H1 (cell line): Measurements from ENCODE around the gene OR2H2. TPM values are rescaled to one million over a fixed set of nuclear protein-coding genes. Genes with fewer than 3 reads are reported as not detected.

Experiments
- CTCF ChIA-PET: fragments of 300-600 bp; sonication (Branson Sonifier 250); formaldehyde crosslinking; loops from one replicate; lab custom pipeline; 2021; ENCODE audit not compliant: partially characterized antibody; lab: Charles Lee
- POLR2A ChIA-PET: fragments of 300-600 bp; sonication (Branson Sonifier 250); formaldehyde crosslinking; loops from one replicate; lab custom pipeline; 2021; ENCODE audit warnings: inconsistent platforms; ENCODE audit not compliant: partially characterized antibody; lab: Charles Lee
- DNase-seq, 2 experiments: peaks; one replicate each; pipeline versions ENCODE4 v3.0.0 to v3.0.0-alpha.2; 2010 to 2022; ENCODE audit warnings: low spot score in 2 of 2, low read depth in 1 of 2, mixed read lengths in 1 of 2
- FAIRE-seq: peaks from 2 replicates; lab custom pipeline; 2011; peaks lifted over from hg19 to GRCh38; lab: Jason Lieb, UNC
- H2AFZ ChIP-seq: 2 replicates; pipeline ENCODE4 v1.8.1; 2012; ENCODE audit warnings: low read length, inconsistent platforms
- H2AK5ac ChIP-seq: 2 replicates; pipeline ENCODE4 v1.6.1; 2013; ENCODE audit warnings: low read depth, low read length
- H2BK120ac ChIP-seq: replicated peaks from 2 replicates; pipeline ENCODE3; 2013; ENCODE audit warnings: low read depth, low read length, inconsistent platforms
- H2BK12ac ChIP-seq: 2 replicates; pipeline ENCODE4 v1.6.1; 2013; ENCODE audit warnings: low read depth, low read length
- H2BK15ac ChIP-seq: 2 replicates; pipeline ENCODE4 v1.6.1; 2013; ENCODE audit warnings: low read length
- H2BK20ac ChIP-seq: 2 replicates; pipeline ENCODE4 v1.6.1; 2013; ENCODE audit warnings: low read length
- H2BK5ac ChIP-seq: 2 replicates; pipeline ENCODE4 v1.6.1; 2013; ENCODE audit warnings: low read depth, low read length
- H3K14ac ChIP-seq: 2 replicates; pipeline ENCODE4 v1.6.1; 2013; ENCODE audit warnings: inconsistent platforms; ENCODE audit not compliant: insufficient read length
- H3K18ac ChIP-seq: 2 replicates; pipeline ENCODE4 v1.6.1; 2013; ENCODE audit warnings: low read length; ENCODE audit errors: extremely low read depth
- H3K23ac ChIP-seq: 2 replicates; pipeline ENCODE4 v1.6.1; 2013; ENCODE audit warnings: inconsistent platforms; ENCODE audit not compliant: insufficient read length
- H3K23me2 ChIP-seq: 2 replicates; pipeline ENCODE4 v1.6.1; 2013; ENCODE audit warnings: low read depth, low read length
- H3K27ac ChIP-seq: 2 replicates; pipeline ENCODE4 v1.6.1; 2011; ENCODE audit warnings: low read depth, low read length, inconsistent platforms
- H3K27me3 ChIP-seq, 4 experiments: replicated peaks in 1 of 4; 1 replicate in 1 of 4; 2 replicates in 3 of 4; pipeline versions ENCODE4 v1.6.1 to v1.8.1; 2011 to 2013; ENCODE audit warnings: low read length in 3 of 4, mild to moderate bottlenecking in 3 of 4, inconsistent platforms in 2 of 4, mixed read lengths in 2 of 4, moderate library complexity in 1 of 4; ENCODE audit not compliant: control insufficient read depth in 3 of 4, insufficient read depth in 3 of 4; ENCODE audit errors: extremely low read depth in 1 of 4
- H3K36me3 ChIP-seq, 4 experiments: 2 replicates each; pipeline versions ENCODE4 v1.6.1 to v1.8.1; 2011 to 2013; ENCODE audit warnings: mild to moderate bottlenecking in 4 of 4, low read length in 3 of 4, moderate library complexity in 2 of 4, control low read depth in 1 of 4, inconsistent platforms in 1 of 4; ENCODE audit not compliant: insufficient read depth in 4 of 4, control insufficient read depth in 2 of 4
- H3K4ac ChIP-seq: replicated peaks from 2 replicates; pipeline ENCODE3; 2013; ENCODE audit warnings: low read length, low read depth, mixed read lengths, inconsistent platforms; ENCODE audit not compliant: insufficient read length
- H3K4me1 ChIP-seq, 4 experiments: replicated peaks in 1 of 4; 1 replicate in 1 of 4; 2 replicates in 3 of 4; pipeline versions ENCODE4 v1.6.1 to v1.8.1; 2011 to 2013; ENCODE audit warnings: low read length in 3 of 4, inconsistent platforms in 2 of 4, mixed read lengths in 1 of 4; ENCODE audit not compliant: insufficient read depth in 4 of 4, control insufficient read depth in 3 of 4
- H3K4me2 ChIP-seq, 2 experiments: 2 replicates each; pipeline versions ENCODE4 v1.6.1 to v1.8.1; 2011 to 2013; ENCODE audit warnings: low read depth in 2 of 2, low read length in 2 of 2, control low read depth in 1 of 2, inconsistent platforms in 1 of 2, mild to moderate bottlenecking in 1 of 2; ENCODE audit not compliant: insufficient read depth in 1 of 2
- H3K4me3 ChIP-seq, 4 experiments: fragments of 200-600, 300-600 bp in 1 of 4; sonication (generic), shearing (Covaris generic), sonication (Bioruptor Twin) in 1 of 4; 2 replicates each; pipeline versions ENCODE4 v1.5.1 to v1.8.1; 2011 to 2016; ENCODE audit warnings: low read length in 4 of 4, low read depth in 3 of 4, control low read depth in 2 of 4, inconsistent platforms in 2 of 4, mild to moderate bottlenecking in 2 of 4, mixed read lengths in 1 of 4, moderate library complexity in 1 of 4; ENCODE audit not compliant: insufficient read depth in 2 of 4; ENCODE audit errors: extremely low read depth in 1 of 4
- H3K56ac ChIP-seq: replicated peaks from 2 replicates; pipeline ENCODE3; 2013; ENCODE audit warnings: low read depth, mild to moderate bottlenecking, mixed read lengths, low read length, inconsistent platforms; ENCODE audit not compliant: insufficient read length
- H3K79me1 ChIP-seq: 2 replicates; pipeline ENCODE4 v1.6.1; 2013; ENCODE audit warnings: low read depth, low read length, control low read depth
- H3K79me2 ChIP-seq, 2 experiments: 2 replicates each; pipeline versions ENCODE4 v1.6.1 to v1.8.1; 2012 to 2013; ENCODE audit warnings: low read length in 2 of 2, mild to moderate bottlenecking in 2 of 2, inconsistent platforms in 1 of 2; ENCODE audit not compliant: insufficient read depth in 2 of 2, control insufficient read depth in 1 of 2
- H3K9ac ChIP-seq, 4 experiments: replicated peaks in 1 of 4; 1 replicate in 1 of 4; 2 replicates in 3 of 4; pipeline versions ENCODE4 v1.6.1 to v1.8.1; 2011 to 2013; ENCODE audit warnings: low read depth in 3 of 4, low read length in 3 of 4, control low read depth in 2 of 4, mild to moderate bottlenecking in 2 of 4, moderate library complexity in 2 of 4, inconsistent platforms in 1 of 4; ENCODE audit errors: extremely low read depth in 1 of 4
- H3K9me3 ChIP-seq, 2 experiments: 2 replicates each; pipeline versions ENCODE4 v1.6.1 to v1.8.1; 2012 to 2013; ENCODE audit warnings: mild to moderate bottlenecking in 2 of 2, moderate library complexity in 2 of 2, control low read depth in 1 of 2, inconsistent platforms in 1 of 2, low read depth in 1 of 2, low read length in 1 of 2, mixed read lengths in 1 of 2; ENCODE audit not compliant: insufficient read depth in 2 of 2
- H4K20me1 ChIP-seq, 2 experiments: replicated peaks in 1 of 2; 2 replicates each; pipeline versions ENCODE3 to v1.8.1; 2011 to 2013; ENCODE audit warnings: inconsistent platforms in 2 of 2, low read length in 2 of 2, mild to moderate bottlenecking in 1 of 2; ENCODE audit not compliant: insufficient read depth in 2 of 2, control insufficient read depth in 1 of 2
- H4K5ac ChIP-seq: 2 replicates; pipeline ENCODE4 v1.6.1; 2013; ENCODE audit warnings: low read length, low read depth, mixed read lengths, inconsistent platforms; ENCODE audit not compliant: insufficient read length
- H4K8ac ChIP-seq: 2 replicates; pipeline ENCODE4 v1.8.0; 2013; ENCODE audit warnings: mild to moderate bottlenecking, moderate library complexity, low read length, inconsistent platforms; ENCODE audit not compliant: insufficient read depth; ENCODE audit errors: extremely low read depth
- H4K91ac ChIP-seq: replicated peaks from 2 replicates; pipeline ENCODE3; 2013; ENCODE audit warnings: low read length, mixed read lengths, inconsistent platforms; ENCODE audit not compliant: insufficient read length
- EGR1 ChIP-seq: IDR thresholded peaks from 2 replicates; pipeline ENCODE4 v1.6.1; 2011; ENCODE audit warnings: low read depth, low read length, borderline replicate concordance
- MAFK ChIP-seq: IDR thresholded peaks from 2 replicates; pipeline ENCODE4 v1.6.1; 2012; ENCODE audit warnings: low read depth, mild to moderate bottlenecking, improper control_type of control experiment, low read length
- WGBS, 2 experiments: shearing (Covaris generic) in 1 of 2; methylation state at CpG; one replicate each; pipeline versions ENCODE4 v1.1.6 to v1.1.7; 2013 to 2015; ENCODE audit warnings: low lambda C conversion rate in 2 of 2, mixed read lengths in 2 of 2, inconsistent platforms in 1 of 2, low coverage in 1 of 2, missing lambda C conversion rate in 1 of 2; ENCODE audit not compliant: insufficient replicate concordance in 2 of 2, insufficient coverage in 1 of 2, insufficient read length in 1 of 2; ENCODE audit errors: extremely low coverage in 1 of 2, missing lambda C conversion rate in 1 of 2; 5-methylcytosine and 5-hydroxymethylcytosine counted together
- polyA plus RNA-seq, 7 experiments: library from polyadenylated mRNA; depleted of rRNA in 3 of 7; stranded (reverse) in 5 of 7; unstranded in 2 of 7; fragments of >200 nt in 5 of 7; fragments of 200-250 nt in 2 of 7; gene quantifications; 1 replicate in 5 of 7; 2 replicates in 1 of 7; 4 replicates in 1 of 7; pipeline versions ENCODE4 v1.2.1 to v1.2.3, GENCODE V29; 2011 to 2013; ENCODE audit warnings: missing spikeins in 2 of 7, mixed read lengths in 2 of 7
- total RNA-seq: library from RNA; stranded (reverse); fragmentation: NEBNext Ultra II Directional; extraction: Animal tissue kit (Norgen Biotek cat#: 25700); gene quantifications from 2 replicates; pipeline ENCODE4 v1.2.1, GENCODE V29; 2021

OR2H2 gene
- total and polyA plus RNA-seq, 2 of the 8 experiments (the other 6 are each of a cell fraction or from before 2014, with no cell fraction given), result not detected

- ChIA-PET CTCF (interaction anchor here (0.8 to 3.5 kb wide), 2 partner anchors 14 to 35 kb away, joined by 3 to 11 read pairs; no protein-coding TSS in a partner anchor), POLR2A (interaction anchor here (0.8 kb wide), 1 partner anchor 68 kb away, joined by 3 read pairs; no protein-coding TSS in a partner anchor)
- no peak for TF ChIP-seq EGR1
- TF ChIP-seq MAFK, result peak; percentile 14; the same call in 1 of the 2 replicates
- Histone ChIP-seq H3K14ac (no peak overlapping the region), H4K20me1 (no peaks in the 10 kb centered on the region), H2BK15ac (no peak overlapping the region), H3K4me3 (no peak overlapping the region), H2BK12ac (no peak overlapping the region; the same call in 1 of the 2 replicates), H3K9ac (no peak overlapping the region), H3K18ac (no peak overlapping the region), H3K56ac (no peak overlapping the region), H3K27ac (no peak overlapping the region), H2AK5ac (no peak overlapping the region), H2AFZ (no peak overlapping the region), H3K36me3 (no peaks in the 10 kb centered on the region; a peak in 1 of 8 replicates), H4K8ac (no peak overlapping the region), H3K23me2 (peaks cover 11% of the 10 kb centered on the region), H2BK120ac (no peak overlapping the region), H3K79me1 (no peaks in the 10 kb centered on the region), H3K4ac (no peak overlapping the region), H4K91ac (no peak overlapping the region), H3K4me2 (no peak overlapping the region; a peak in 1 of 4 replicates), H3K23ac (no peak overlapping the region), H3K4me1 (peaks cover 4 to 17% (median 15%) of the 10 kb centered on the region in 4 experiments), H2BK20ac (no peak overlapping the region), H4K5ac (no peak overlapping the region), H3K79me2 (no peaks in the 10 kb centered on the region), H3K27me3 (peaks cover 26 to 51% (median 45%) of the 10 kb centered on the region in 4 experiments), H3K9me3 (no peaks in the 10 kb centered on the region; a peak in 1 of 4 replicates), H2BK5ac (no peak overlapping the region)
- DNase-seq (peak in 1 of 2 experiments; percentile 19), FAIRE-seq (no peak)
- 90% methylated on average over 5 of the region's 5 CpGs; no CpG with 5 or more reads in 1 of the 2 experiments for WGBS, 2 experiments
Observed at GRCh38 chr6:29554764-29555163, 30.2 kb upstream of the OR2H2 start.
